ENCODE data around the gene FBLN5.
"Not testable (repeated sequence)": the region's sequence is repeated elsewhere in the genome, so short reads cannot be mapped to it uniquely, and the experiment has no call there.

FBLN5 gene

GRCh38 chr14:91873471-91874415 is 73.8 kb downstream of the FBLN5 start:
- Histone ChIP-seq H2AK5ac (ENCODE audit: low read length) (no peak overlapping the region), H3K79me1 (ENCODE audit: low read length) (no peaks in the 10 kb centered on the region), H3K56ac (ENCODE audit: low read length) (no peak overlapping the region), H3K4ac (ENCODE audit: low read depth, low read length) (no peak overlapping the region), H3K23ac (ENCODE audit: low read length) (no peak overlapping the region), H4K5ac (ENCODE audit: low read length) (no peak overlapping the region), H3K18ac (ENCODE audit: low read length) (no peak overlapping the region), H3K79me2 (ENCODE audit: control insufficient read depth, insufficient read depth, low read length) (no peaks in the 10 kb centered on the region), H3K4me3 (ENCODE audit: low read length) (no peak overlapping the region), H3K27ac (ENCODE audit: low read depth, low read length) (no peak overlapping the region), H3K27me3 (ENCODE audit: insufficient read depth, low read length, poor library complexity) (no peaks in the 10 kb centered on the region), H2BK15ac (replicated peaks; ENCODE audit: low read depth) (no peak overlapping the region), H3K9ac (ENCODE audit: low read length) (no peak overlapping the region), H3K4me2 (ENCODE audit: low read length) (no peak overlapping the region), H3K4me1 (ENCODE audit: control insufficient read depth, low read depth, low read length) (peaks cover 2% of the 10 kb centered on the region), H4K8ac (ENCODE audit: low read depth, low read length) (no peak overlapping the region), H2BK5ac (ENCODE audit: low read length) (no peak overlapping the region), H3K36me3 (ENCODE audit: control insufficient read depth, insufficient read depth, low read length) (no peaks in the 10 kb centered on the region), H2BK120ac (ENCODE audit: low read depth, low read length) (no peak overlapping the region)
- no peak for DNase-seq
- no CpG with 5 or more reads among the region's 15 CpGs for WGBS (ENCODE audit: extremely low coverage, insufficient coverage, low lambda C conversion rate)

DNA sequence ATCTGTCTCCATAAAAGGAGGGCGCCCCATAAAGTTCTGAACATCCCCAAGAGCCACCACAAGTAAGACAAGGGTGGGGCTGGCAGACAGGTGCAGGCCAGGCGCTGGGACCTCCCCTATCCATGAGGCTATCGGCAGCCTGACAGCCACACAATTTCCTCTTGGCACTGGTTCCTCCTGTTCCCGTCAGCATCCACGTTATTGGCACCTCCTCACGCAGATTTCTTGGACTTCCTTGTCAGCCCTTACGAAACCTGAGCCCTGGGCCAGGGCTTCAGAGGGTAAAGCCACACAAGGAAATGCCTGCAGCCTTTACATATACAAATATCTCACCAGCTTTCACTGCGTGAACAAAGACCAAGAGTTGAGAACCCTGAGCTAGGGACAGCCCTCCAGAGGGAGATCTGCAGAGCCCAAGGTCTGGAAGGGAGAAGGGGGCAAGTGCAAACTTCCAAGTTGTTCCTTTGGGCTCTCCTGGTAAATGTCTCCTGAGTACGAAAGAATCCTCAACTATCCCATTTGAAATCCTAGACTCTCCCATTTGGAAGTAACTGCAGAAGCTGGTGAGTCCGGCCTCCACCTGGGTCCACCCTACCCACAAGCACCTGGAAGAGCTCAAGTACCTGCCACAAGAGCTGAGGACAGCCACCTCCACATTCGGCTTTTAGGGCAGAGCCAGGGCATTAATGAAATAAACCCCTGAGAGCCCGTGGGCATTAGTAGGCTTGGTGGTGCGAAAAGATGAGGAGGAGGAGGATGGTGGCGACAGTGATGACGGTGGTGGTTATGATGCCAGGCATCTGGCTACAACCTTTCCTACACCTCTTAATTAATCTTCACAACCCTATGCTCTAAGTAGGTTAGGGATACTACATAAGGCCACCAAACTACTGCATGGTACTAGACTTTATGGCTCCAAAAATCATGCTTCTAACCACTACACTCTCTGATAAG is 74.7 kb downstream of the FBLN5 start:
- Histone ChIP-seq H3K27me3 (ENCODE audit: insufficient read depth, low read length, poor library complexity) (no peaks in the 10 kb centered on the region), H3K4me2 (ENCODE audit: low read length) (no peak overlapping the region), H3K36me3 (ENCODE audit: control insufficient read depth, insufficient read depth, low read length) (no peaks in the 10 kb centered on the region), H3K79me1 (ENCODE audit: low read length) (no peaks in the 10 kb centered on the region), H3K9ac (ENCODE audit: low read length) (no peak overlapping the region), H3K4me3 (ENCODE audit: low read length) (no peak overlapping the region), H3K79me2 (ENCODE audit: control insufficient read depth, insufficient read depth, low read length) (no peaks in the 10 kb centered on the region), H3K4ac (ENCODE audit: low read depth, low read length) (no peak overlapping the region), H4K8ac (ENCODE audit: low read depth, low read length) (no peak overlapping the region), H3K18ac (ENCODE audit: low read length) (no peak overlapping the region), H3K4me1 (ENCODE audit: control insufficient read depth, low read depth, low read length) (peaks cover 2% of the 10 kb centered on the region), H2BK5ac (ENCODE audit: low read length) (no peak overlapping the region), H3K56ac (ENCODE audit: low read length) (no peak overlapping the region), H2AK5ac (ENCODE audit: low read length) (no peak overlapping the region), H3K27ac (ENCODE audit: low read depth, low read length) (no peak overlapping the region), H2BK120ac (ENCODE audit: low read depth, low read length) (no peak overlapping the region), H4K5ac (ENCODE audit: low read length) (no peak overlapping the region), H3K23ac (ENCODE audit: low read length) (no peak overlapping the region), H2BK15ac (replicated peaks; ENCODE audit: low read depth) (no peak overlapping the region)
- WGBS (ENCODE audit: extremely low coverage, insufficient coverage, low lambda C conversion rate): no CpG with 5 or more reads among the region's 15 CpGs
- DNase-seq: no peak

DNA sequence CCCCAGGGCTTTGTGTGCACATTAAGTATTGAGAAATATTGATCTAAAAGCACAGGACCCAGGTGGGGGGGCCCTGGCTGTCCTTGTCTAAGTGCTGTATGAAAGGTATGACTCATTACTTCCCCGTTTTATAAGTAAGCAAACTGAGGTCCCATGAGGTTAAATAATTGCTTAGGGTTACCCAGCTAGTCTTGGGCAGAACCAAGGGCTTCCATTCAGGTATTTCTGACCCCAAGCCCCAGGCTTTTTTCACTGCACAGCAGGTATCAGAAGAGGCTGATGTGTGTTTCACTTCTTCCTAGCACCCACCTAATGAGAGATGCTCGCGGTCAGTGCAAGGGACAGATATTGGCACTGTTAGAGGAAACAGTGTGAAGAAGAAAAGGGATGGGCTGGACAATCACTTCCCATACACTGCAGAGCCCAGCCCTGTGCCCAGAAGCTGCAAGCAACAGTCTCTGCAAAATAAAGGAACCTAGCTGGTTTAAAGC is 75.4 kb downstream of the FBLN5 start:
- H3K4me3 ChIP-seq (ENCODE audit: low read length): no peak overlapping the region
- H3K79me1 ChIP-seq (ENCODE audit: low read length): no peaks in the 10 kb centered on the region
- no peak overlapping the region for H2BK120ac ChIP-seq (ENCODE audit: low read depth, low read length)
- no peak overlapping the region for H3K27ac ChIP-seq (ENCODE audit: low read depth, low read length)
- no peak overlapping the region for H2BK15ac ChIP-seq (replicated peaks; ENCODE audit: low read depth)
- no peak overlapping the region for H4K5ac ChIP-seq (ENCODE audit: low read length)
- H3K4me1 ChIP-seq (ENCODE audit: control insufficient read depth, low read depth, low read length): peaks cover 2% of the 10 kb centered on the region
- no peak overlapping the region for H2BK5ac ChIP-seq (ENCODE audit: low read length)
- H3K27me3 ChIP-seq (ENCODE audit: insufficient read depth, low read length, poor library complexity): no peaks in the 10 kb centered on the region
- no peak overlapping the region for H3K4ac ChIP-seq (ENCODE audit: low read depth, low read length)
- no peak overlapping the region for H3K56ac ChIP-seq (ENCODE audit: low read length)
- no peak overlapping the region for H3K4me2 ChIP-seq (ENCODE audit: low read length)
- no peaks in the 10 kb centered on the region for H3K36me3 ChIP-seq (ENCODE audit: control insufficient read depth, insufficient read depth, low read length)
- no peak overlapping the region for H2AK5ac ChIP-seq (ENCODE audit: low read length)
- no peak overlapping the region for H3K18ac ChIP-seq (ENCODE audit: low read length)
- H4K8ac ChIP-seq (ENCODE audit: low read depth, low read length): no peak overlapping the region
- H3K23ac ChIP-seq (ENCODE audit: low read length): no peak overlapping the region
- no peak for DNase-seq
- H3K9ac ChIP-seq (ENCODE audit: low read length): no peak overlapping the region
- no CpG with 5 or more reads among the region's 3 CpGs for WGBS (ENCODE audit: extremely low coverage, insufficient coverage, low lambda C conversion rate)
- no peaks in the 10 kb centered on the region for H3K79me2 ChIP-seq (ENCODE audit: control insufficient read depth, insufficient read depth, low read length)

DNA sequence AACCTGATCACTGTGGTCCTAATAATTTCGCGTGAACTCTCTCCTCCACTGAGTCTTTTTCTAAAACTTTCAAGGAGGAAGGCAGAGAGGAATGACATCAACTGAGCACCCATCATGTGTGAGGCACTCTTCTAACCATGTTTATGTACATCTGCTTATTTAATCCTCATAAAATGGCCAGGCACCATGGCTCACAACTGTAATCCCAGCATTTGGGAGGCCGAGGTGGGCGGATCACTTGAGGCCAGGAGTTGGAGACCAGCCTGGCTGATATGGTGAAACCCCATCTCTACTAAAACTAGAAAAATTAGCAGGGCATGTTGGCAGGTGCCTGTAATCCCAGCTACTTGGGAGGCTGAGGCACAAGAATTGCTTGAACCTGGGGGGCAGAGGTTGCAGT is 76.1 kb downstream of the FBLN5 start:
- not testable (repeated sequence) for H2AK5ac ChIP-seq (ENCODE audit: low read length); H3K79me2 ChIP-seq (ENCODE audit: control insufficient read depth, insufficient read depth, low read length); H4K8ac ChIP-seq (ENCODE audit: low read depth, low read length); H3K4me2 ChIP-seq (ENCODE audit: low read length); H3K56ac ChIP-seq (ENCODE audit: low read length); H3K4ac ChIP-seq (ENCODE audit: low read depth, low read length); H3K36me3 ChIP-seq (ENCODE audit: control insufficient read depth, insufficient read depth, low read length); H3K9ac ChIP-seq (ENCODE audit: low read length); H3K4me1 ChIP-seq (ENCODE audit: control insufficient read depth, low read depth, low read length); H2BK5ac ChIP-seq (ENCODE audit: low read length); H2BK15ac ChIP-seq (replicated peaks; ENCODE audit: low read depth); H2BK120ac ChIP-seq (ENCODE audit: low read depth, low read length); H3K23ac ChIP-seq (ENCODE audit: low read length); H3K27ac ChIP-seq (ENCODE audit: low read depth, low read length); H4K5ac ChIP-seq (ENCODE audit: low read length); H3K18ac ChIP-seq (ENCODE audit: low read length); H3K27me3 ChIP-seq (ENCODE audit: insufficient read depth, low read length, poor library complexity); H3K4me3 ChIP-seq (ENCODE audit: low read length); H3K79me1 ChIP-seq (ENCODE audit: low read length); DNase-seq
- WGBS (ENCODE audit: extremely low coverage, insufficient coverage, low lambda C conversion rate): no CpG with 5 or more reads among the region's 4 CpGs

GRCh38 chr14:91870890-91871289 is 76.6 kb downstream of the FBLN5 start:
- no peak overlapping the region for H3K23ac ChIP-seq (ENCODE audit: low read length)
- WGBS (ENCODE audit: extremely low coverage, insufficient coverage, low lambda C conversion rate): 100% methylated on average over 1 of the region's 2 CpGs
- H4K5ac ChIP-seq (ENCODE audit: low read length): no peak overlapping the region
- no peaks in the 10 kb centered on the region for H3K27me3 ChIP-seq (ENCODE audit: insufficient read depth, low read length, poor library complexity)
- no peak overlapping the region for H2BK15ac ChIP-seq (replicated peaks; ENCODE audit: low read depth)
- no peak overlapping the region for H3K4me2 ChIP-seq (ENCODE audit: low read length)
- no peak overlapping the region for H3K56ac ChIP-seq (ENCODE audit: low read length)
- H2BK5ac ChIP-seq (ENCODE audit: low read length): no peak overlapping the region
- DNase-seq: no peak
- H4K8ac ChIP-seq (ENCODE audit: low read depth, low read length): no peak overlapping the region
- no peak overlapping the region for H2AK5ac ChIP-seq (ENCODE audit: low read length)
- no peak overlapping the region for H3K9ac ChIP-seq (ENCODE audit: low read length)
- H3K27ac ChIP-seq (ENCODE audit: low read depth, low read length): no peak overlapping the region
- H3K4me1 ChIP-seq (ENCODE audit: control insufficient read depth, low read depth, low read length): peaks cover 2% of the 10 kb centered on the region
- H3K79me2 ChIP-seq (ENCODE audit: control insufficient read depth, insufficient read depth, low read length): no peaks in the 10 kb centered on the region
- no peak overlapping the region for H3K4me3 ChIP-seq (ENCODE audit: low read length)
- no peak overlapping the region for H3K4ac ChIP-seq (ENCODE audit: low read depth, low read length)
- H2BK120ac ChIP-seq (ENCODE audit: low read depth, low read length): no peak overlapping the region
- no peak overlapping the region for H3K18ac ChIP-seq (ENCODE audit: low read length)
- H3K79me1 ChIP-seq (ENCODE audit: low read length): no peaks in the 10 kb centered on the region
- no peaks in the 10 kb centered on the region for H3K36me3 ChIP-seq (ENCODE audit: control insufficient read depth, insufficient read depth, low read length)
